H9 (cell line): ENCODE results near the gene SLC6A18. TPM values are rescaled to one million over a fixed set of nuclear protein-coding genes. Genes with fewer than 3 reads are reported as not detected.

ENCODE experiments used
- DNase-seq: peaks from one replicate; pipeline ENCODE4 v3.0.0-alpha.2; 2017
- H2AFZ ChIP-seq: one replicate; pipeline ENCODE4 v1.6.1; 2013; ENCODE audit warnings: mild to moderate bottlenecking, low read length, control low read depth, moderate library complexity
- H2AK5ac ChIP-seq: 2 replicates; pipeline ENCODE4 v1.6.1; 2013; ENCODE audit warnings: low read length, control low read depth, mixed read lengths; ENCODE audit not compliant: insufficient read length
- H2BK120ac ChIP-seq: one replicate; pipeline ENCODE4 v1.6.1; 2013; ENCODE audit warnings: low read depth, mild to moderate bottlenecking, low read length, control low read depth, inconsistent platforms; ENCODE audit not compliant: poor library complexity, severe bottlenecking
- H2BK12ac ChIP-seq: 2 replicates; pipeline ENCODE4 v1.6.1; 2013; ENCODE audit warnings: low read length, control low read depth, mixed read lengths, low read depth; ENCODE audit not compliant: insufficient read length
- H2BK15ac ChIP-seq: 2 replicates; pipeline ENCODE4 v1.6.1; 2013; ENCODE audit warnings: low read depth, low read length, control low read depth
- H2BK20ac ChIP-seq: one replicate; pipeline ENCODE4 v1.6.1; 2013; ENCODE audit warnings: low read depth, mild to moderate bottlenecking, low read length, control low read depth, inconsistent platforms; ENCODE audit not compliant: poor library complexity, severe bottlenecking
- H2BK5ac ChIP-seq: 2 replicates; pipeline ENCODE4 v1.6.1; 2013; ENCODE audit warnings: low read length, control low read depth, mixed read lengths; ENCODE audit not compliant: insufficient read length
- H3K14ac ChIP-seq: 2 replicates; pipeline ENCODE4 v1.6.1; 2013; ENCODE audit warnings: low read length, control low read depth; ENCODE audit not compliant: insufficient read depth
- H3K18ac ChIP-seq: 2 replicates; pipeline ENCODE4 v1.6.1; 2013; ENCODE audit warnings: low read depth, mild to moderate bottlenecking, mixed read lengths, low read length, control low read depth; ENCODE audit not compliant: insufficient read length
- H3K23ac ChIP-seq: 2 replicates; pipeline ENCODE4 v1.6.1; 2013; ENCODE audit warnings: low read length, control low read depth, mixed read lengths, low read depth; ENCODE audit not compliant: insufficient read length
- H3K23me2 ChIP-seq: 2 replicates; pipeline ENCODE4 v1.6.1; 2013; ENCODE audit warnings: low read depth, mild to moderate bottlenecking, mixed read lengths, low read length, control low read depth; ENCODE audit not compliant: insufficient read length, poor library complexity, severe bottlenecking
- H3K27ac ChIP-seq: 2 replicates; pipeline ENCODE4 v1.5.1; 2013; ENCODE audit warnings: low read length, control low read depth, mixed read lengths, low read depth; ENCODE audit not compliant: insufficient read length
- H3K27me3 ChIP-seq: 2 replicates; pipeline ENCODE4 v1.6.1; 2013; ENCODE audit warnings: low read length, control low read depth, inconsistent platforms; ENCODE audit not compliant: insufficient read depth
- H3K4ac ChIP-seq: 2 replicates; pipeline ENCODE4 v1.6.1; 2013; ENCODE audit warnings: low read depth, mild to moderate bottlenecking, control low read depth, inconsistent platforms, low read length, moderate library complexity
- H3K4me1 ChIP-seq: 2 replicates; pipeline ENCODE4 v1.6.1; 2013; ENCODE audit warnings: low read length, control low read depth, inconsistent platforms; ENCODE audit not compliant: insufficient read depth
- H3K4me2 ChIP-seq: 2 replicates; pipeline ENCODE4 v1.6.1; 2013; ENCODE audit warnings: low read length, control low read depth, mixed read lengths; ENCODE audit not compliant: insufficient read length, insufficient read depth
- H3K56ac ChIP-seq: 2 replicates; pipeline ENCODE4 v1.6.1; 2013; ENCODE audit warnings: low read depth, mild to moderate bottlenecking, mixed read lengths, low read length, control low read depth; ENCODE audit not compliant: insufficient read length
- H3K79me1 ChIP-seq: 2 replicates; pipeline ENCODE4 v1.6.1; 2013; ENCODE audit warnings: low read depth, mild to moderate bottlenecking, moderate library complexity, low read length, control low read depth, inconsistent platforms; ENCODE audit not compliant: insufficient read depth, poor library complexity, severe bottlenecking
- H3K79me2 ChIP-seq: 2 replicates; pipeline ENCODE4 v1.6.1; 2013; ENCODE audit warnings: low read length, control low read depth, inconsistent platforms; ENCODE audit not compliant: insufficient read depth
- H3K9ac ChIP-seq: 2 replicates; pipeline ENCODE4 v1.6.1; 2013; ENCODE audit warnings: low read length, control low read depth, mixed read lengths; ENCODE audit not compliant: insufficient read length; ENCODE audit errors: extremely low read depth
- H3K9me3 ChIP-seq: one replicate; pipeline ENCODE4 v1.6.1; 2013; ENCODE audit warnings: low read depth, low read length, inconsistent platforms; ENCODE audit not compliant: control insufficient read depth
- H3T11ph ChIP-seq: one replicate; pipeline ENCODE4 v1.6.1; 2013; ENCODE audit warnings: mild to moderate bottlenecking, low read length, control low read depth, inconsistent platforms
- H4K20me1 ChIP-seq: one replicate; pipeline ENCODE4 v1.6.1; 2013; ENCODE audit not compliant: control insufficient read depth, insufficient read length, insufficient read depth
- H4K5ac ChIP-seq: 2 replicates; pipeline ENCODE4 v1.6.1; 2013; ENCODE audit warnings: low read depth, mild to moderate bottlenecking, mixed read lengths, low read length, control low read depth; ENCODE audit not compliant: insufficient read length
- H4K8ac ChIP-seq: replicated peaks from 2 replicates; pipeline ENCODE4 v1.6.1; 2013; ENCODE audit warnings: low read length, control low read depth, mixed read lengths, low read depth; ENCODE audit not compliant: insufficient read length
- H4K91ac ChIP-seq: 2 replicates; pipeline ENCODE4 v1.6.1; 2013; ENCODE audit warnings: low read depth, mild to moderate bottlenecking, moderate library complexity, mixed read lengths, low read length, control low read depth; ENCODE audit not compliant: insufficient read length
- H3K27ac Mint-ChIP-seq, 3 experiments: 2 replicates in 2 of 3; 3 replicates in 1 of 3; pipeline ENCODE4 v1.8.0; 2020 to 2021; ENCODE audit warnings: mixed read lengths in 3 of 3, mild to moderate bottlenecking in 1 of 3, moderate library complexity in 1 of 3
- H3K27me3 Mint-ChIP-seq: 2 replicates; pipeline ENCODE4 v1.8.0; 2021; ENCODE audit warnings: low read depth, mild to moderate bottlenecking, moderate library complexity, mixed read lengths
- H3K36me3 Mint-ChIP-seq, 3 experiments: 2 replicates in 2 of 3; 3 replicates in 1 of 3; pipeline ENCODE4 v1.8.0; 2020 to 2021; ENCODE audit warnings: low read depth in 3 of 3, mixed read lengths in 3 of 3; ENCODE audit not compliant: insufficient read depth in 1 of 3
- H3K4me1 Mint-ChIP-seq, 2 experiments: 2 replicates each; pipeline ENCODE4 v1.8.0; 2020; ENCODE audit warnings: mixed read lengths in 2 of 2
- H3K4me3 Mint-ChIP-seq, 2 experiments: 2 replicates in 1 of 2; 3 replicates in 1 of 2; pipeline ENCODE4 v1.8.0; 2020 to 2021; ENCODE audit warnings: mild to moderate bottlenecking in 2 of 2, mixed read lengths in 2 of 2, moderate library complexity in 1 of 2
- H3K9me3 Mint-ChIP-seq, 2 experiments: 2 replicates in 1 of 2; 3 replicates in 1 of 2; pipeline ENCODE4 v1.8.0; 2020; ENCODE audit warnings: mild to moderate bottlenecking in 2 of 2, mixed read lengths in 2 of 2, moderate library complexity in 1 of 2
- WGBS: extraction: QIAGEN DNeasy Blood & Tissue Kit; methylation state at CpG from one replicate; pipeline ENCODE4 v1.1.7; 2013; ENCODE audit warnings: missing lambda C conversion rate, low lambda C conversion rate, mixed read lengths; ENCODE audit not compliant: insufficient read length; ENCODE audit errors: extremely low coverage; 5-methylcytosine and 5-hydroxymethylcytosine counted together
- total RNA-seq: library from RNA; stranded (reverse); gene quantifications from 2 replicates; pipeline ENCODE4 v1.2.1, GENCODE V29; 2021
- TF ChIP-seq, protein P1 (sequence below): fragments of 200-600 bp; sonication (generic); conservative IDR thresholded peaks from 3 replicates; pipeline ENCODE4 v1.8.0; 2021; ENCODE audit warnings: antibody characterized with exemption, mild to moderate bottlenecking

Gene SLC6A18
- total RNA-seq, 1 experiment from 2014 or later: not detected

DNA sequence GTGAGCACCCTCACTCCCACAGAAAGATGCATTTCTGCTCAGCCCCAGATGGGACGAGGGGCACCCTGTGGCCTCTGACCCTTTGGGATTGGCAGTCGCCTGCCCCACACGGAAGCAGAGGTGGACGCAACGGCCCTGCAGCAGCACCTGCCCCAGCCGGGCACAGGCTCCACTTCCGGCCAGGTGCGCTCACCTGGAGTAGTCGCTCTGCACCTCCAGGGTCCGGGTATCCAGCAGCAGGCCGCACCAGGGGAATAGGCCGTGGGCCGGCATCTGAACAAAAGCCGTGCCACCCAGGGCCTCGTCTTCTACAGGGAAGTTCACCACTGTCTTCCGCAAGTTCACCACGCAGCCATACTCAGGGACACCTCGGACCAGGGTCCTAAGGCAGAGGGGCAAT lies 39.0 kb downstream of the SLC6A18 start:
- peaks cover 16 to 20% (median 17%) of the 10 kb centered on the region in 3 experiments; a peak in 6 of 7 replicates for H3K36me3 Mint-ChIP-seq

More for the DNA sequence above, 39.0 kb downstream of the SLC6A18 start:
- H3K9me3 Mint-ChIP-seq: no peaks in the 10 kb centered on the region
- H2BK12ac ChIP-seq: no peak overlapping the region
- H3K9ac ChIP-seq: no peak overlapping the region
- H4K20me1 ChIP-seq: no peaks in the 10 kb centered on the region
- H2BK15ac ChIP-seq: no peak overlapping the region
- no peak overlapping the region for H3K27ac Mint-ChIP-seq
- no peak overlapping the region for H3K4me2 ChIP-seq
- TF ChIP-seq, protein P1, sequence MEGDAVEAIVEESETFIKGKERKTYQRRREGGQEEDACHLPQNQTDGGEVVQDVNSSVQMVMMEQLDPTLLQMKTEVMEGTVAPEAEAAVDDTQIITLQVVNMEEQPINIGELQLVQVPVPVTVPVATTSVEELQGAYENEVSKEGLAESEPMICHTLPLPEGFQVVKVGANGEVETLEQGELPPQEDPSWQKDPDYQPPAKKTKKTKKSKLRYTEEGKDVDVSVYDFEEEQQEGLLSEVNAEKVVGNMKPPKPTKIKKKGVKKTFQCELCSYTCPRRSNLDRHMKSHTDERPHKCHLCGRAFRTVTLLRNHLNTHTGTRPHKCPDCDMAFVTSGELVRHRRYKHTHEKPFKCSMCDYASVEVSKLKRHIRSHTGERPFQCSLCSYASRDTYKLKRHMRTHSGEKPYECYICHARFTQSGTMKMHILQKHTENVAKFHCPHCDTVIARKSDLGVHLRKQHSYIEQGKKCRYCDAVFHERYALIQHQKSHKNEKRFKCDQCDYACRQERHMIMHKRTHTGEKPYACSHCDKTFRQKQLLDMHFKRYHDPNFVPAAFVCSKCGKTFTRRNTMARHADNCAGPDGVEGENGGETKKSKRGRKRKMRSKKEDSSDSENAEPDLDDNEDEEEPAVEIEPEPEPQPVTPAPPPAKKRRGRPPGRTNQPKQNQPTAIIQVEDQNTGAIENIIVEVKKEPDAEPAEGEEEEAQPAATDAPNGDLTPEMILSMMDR: no peak
- H2BK20ac ChIP-seq: no peak overlapping the region
- H3K27ac ChIP-seq: no peak overlapping the region
- no peaks in the 10 kb centered on the region for H3K4me1 ChIP-seq
- no CpG with 5 or more reads among the region's 18 CpGs for WGBS
- H2AK5ac ChIP-seq: no peak overlapping the region
- no peak overlapping the region for H3K56ac ChIP-seq
- H2BK120ac ChIP-seq: no peak overlapping the region
- H3K9me3 ChIP-seq: peaks cover 18% of the 10 kb centered on the region
- no peaks in the 10 kb centered on the region for H3K4me1 Mint-ChIP-seq
- no peaks in the 10 kb centered on the region for H3K23me2 ChIP-seq
- no peak overlapping the region for H3K14ac ChIP-seq
- H2BK5ac ChIP-seq: no peak overlapping the region
- H2AFZ ChIP-seq: no peak overlapping the region
- H3K18ac ChIP-seq: no peak overlapping the region
- H4K8ac ChIP-seq: no peak overlapping the region
- no peaks in the 10 kb centered on the region for H3K27me3 Mint-ChIP-seq
- no peaks in the 10 kb centered on the region for H3K27me3 ChIP-seq
- H3K23ac ChIP-seq: no peak overlapping the region
- no peak overlapping the region for H3T11ph ChIP-seq
- no peak overlapping the region for H3K4me3 Mint-ChIP-seq
- H4K91ac ChIP-seq: no peak overlapping the region
- no peaks in the 10 kb centered on the region for H3K79me2 ChIP-seq
- no peak overlapping the region for H3K4ac ChIP-seq
- DNase-seq: no peak
- H3K79me1 ChIP-seq: no peaks in the 10 kb centered on the region
- no peak overlapping the region for H4K5ac ChIP-seq
